Measurements from ENCODE around the gene HOXC10. TPM values are rescaled to one million over a fixed set of nuclear protein-coding genes. Genes with fewer than 3 reads are reported as not detected.
A peak's percentile ranks its signal among the peaks of the same experiment; 100 is the strongest.

Gene HOXC10
- total and polyA plus RNA-seq, 4 donors, result 0.18 TPM; not detected in 3

DNA sequence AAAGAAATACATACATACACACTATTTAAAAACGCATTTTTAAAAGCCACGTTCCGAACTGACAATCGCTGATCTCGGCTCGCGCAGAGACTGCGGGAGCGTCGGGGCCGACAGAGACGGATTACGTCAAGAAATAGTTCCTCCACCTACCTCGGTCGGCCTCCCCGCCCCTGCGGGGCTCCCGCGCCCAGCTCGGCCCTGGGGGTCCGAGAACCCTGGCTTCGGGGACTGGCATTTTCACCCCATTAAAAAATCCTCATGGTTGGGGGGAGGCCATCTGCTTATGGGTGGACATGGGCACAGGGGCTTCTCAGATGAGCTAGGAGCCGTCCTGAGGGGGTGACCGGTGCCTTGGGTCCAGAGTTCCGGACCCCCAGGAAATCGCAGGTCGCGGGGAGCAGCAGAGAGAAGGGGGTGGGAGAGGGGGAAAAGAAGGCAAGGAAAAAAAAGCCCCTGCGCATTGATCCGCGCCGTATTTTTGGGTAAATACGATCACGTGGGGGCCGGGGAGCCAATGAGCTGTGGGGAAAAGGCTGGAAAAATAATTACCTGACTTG, 14.7 kb downstream of the HOXC10 start:
- Histone ChIP-seq H3K9me3 (ENCODE audit: control insufficient read depth in 4 of 4, insufficient read depth in 3 of 4, low read length in 3 of 4) (peaks cover 0 to 3% (median 0%) of the 10 kb centered on the region in 4 donors), H3K27ac (ENCODE audit: low read depth in 1 of 2, low read length in 1 of 2) (no peak overlapping the region), H3K36me3 (ENCODE audit: control insufficient read depth in 4 of 4, insufficient read depth in 4 of 4, low read length in 4 of 4) (no peaks in the 10 kb centered on the region), H3K27me3 (ENCODE audit: control insufficient read depth in 3 of 3, insufficient read depth in 3 of 3, low read length in 2 of 3) (peaks cover 5 to 98% (median 78%) of the 10 kb centered on the region in 3 donors), H3K4me3 (no peak overlapping the region), H3K9ac (ENCODE audit: insufficient read depth in 1 of 2, low read length in 2 of 2) (no peak overlapping the region), H3K4me1 (ENCODE audit: control insufficient read depth in 5 of 5, insufficient read depth in 5 of 5, low read length in 5 of 5) (peaks cover 0 to 19% (median 0%) of the 10 kb centered on the region in 5 donors)
- ATAC-seq (ENCODE audit: insufficient read depth, low FRiP score), result no peak
- peak in 1 of 3 donors; percentile 47 for DNase-seq
- WGBS, 2 donors, result 2 to 4% methylated on average over 35 of the region's 35 CpGs
- TF ChIP-seq, protein P1, sequence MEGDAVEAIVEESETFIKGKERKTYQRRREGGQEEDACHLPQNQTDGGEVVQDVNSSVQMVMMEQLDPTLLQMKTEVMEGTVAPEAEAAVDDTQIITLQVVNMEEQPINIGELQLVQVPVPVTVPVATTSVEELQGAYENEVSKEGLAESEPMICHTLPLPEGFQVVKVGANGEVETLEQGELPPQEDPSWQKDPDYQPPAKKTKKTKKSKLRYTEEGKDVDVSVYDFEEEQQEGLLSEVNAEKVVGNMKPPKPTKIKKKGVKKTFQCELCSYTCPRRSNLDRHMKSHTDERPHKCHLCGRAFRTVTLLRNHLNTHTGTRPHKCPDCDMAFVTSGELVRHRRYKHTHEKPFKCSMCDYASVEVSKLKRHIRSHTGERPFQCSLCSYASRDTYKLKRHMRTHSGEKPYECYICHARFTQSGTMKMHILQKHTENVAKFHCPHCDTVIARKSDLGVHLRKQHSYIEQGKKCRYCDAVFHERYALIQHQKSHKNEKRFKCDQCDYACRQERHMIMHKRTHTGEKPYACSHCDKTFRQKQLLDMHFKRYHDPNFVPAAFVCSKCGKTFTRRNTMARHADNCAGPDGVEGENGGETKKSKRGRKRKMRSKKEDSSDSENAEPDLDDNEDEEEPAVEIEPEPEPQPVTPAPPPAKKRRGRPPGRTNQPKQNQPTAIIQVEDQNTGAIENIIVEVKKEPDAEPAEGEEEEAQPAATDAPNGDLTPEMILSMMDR (IDR thresholded peaks at IDR 0.05; ENCODE audit: control extremely low read depth, extremely low read depth), result no peak

DNA sequence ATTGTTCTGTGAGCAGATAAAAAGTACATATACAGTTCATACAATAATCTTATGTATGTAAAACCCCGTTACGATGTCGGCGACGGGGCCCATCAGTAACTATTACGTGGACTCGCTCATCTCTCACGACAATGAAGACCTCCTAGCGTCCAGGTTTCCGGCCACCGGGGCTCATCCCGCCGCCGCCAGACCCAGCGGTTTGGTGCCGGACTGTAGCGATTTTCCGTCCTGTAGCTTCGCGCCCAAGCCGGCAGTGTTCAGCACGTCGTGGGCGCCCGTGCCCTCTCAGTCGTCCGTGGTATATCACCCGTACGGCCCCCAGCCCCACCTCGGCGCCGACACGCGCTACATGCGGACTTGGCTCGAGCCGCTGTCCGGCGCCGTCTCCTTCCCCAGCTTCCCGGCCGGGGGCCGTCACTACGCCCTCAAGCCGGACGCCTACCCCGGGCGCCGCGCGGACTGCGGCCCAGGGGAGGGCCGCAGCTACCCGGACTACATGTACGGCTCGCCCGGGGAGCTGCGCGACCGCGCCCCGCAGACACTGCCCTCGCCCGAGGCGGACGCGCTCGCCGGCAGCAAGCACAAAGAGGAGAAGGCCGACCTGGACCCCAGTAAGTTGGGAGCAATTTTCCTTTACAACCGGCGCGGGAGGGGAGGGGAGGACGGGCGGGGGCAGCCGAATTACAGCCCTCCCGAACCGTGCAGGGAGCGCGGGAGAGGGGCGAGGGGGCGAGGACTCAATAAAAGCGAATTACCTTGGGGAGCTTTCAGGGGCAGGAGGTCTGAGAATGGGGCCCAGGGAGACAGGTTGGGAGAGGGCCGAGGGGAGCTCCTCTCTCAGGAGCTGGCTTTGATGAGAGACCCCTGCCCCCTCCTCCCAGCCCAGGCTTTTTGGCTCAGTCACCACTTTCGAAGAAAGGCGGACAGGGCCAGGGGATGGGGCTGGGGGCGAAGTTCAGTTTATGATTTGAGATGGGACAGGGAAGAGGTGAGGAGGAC, 15.5 kb downstream of the HOXC10 start, which contains the start of gene HOXC9:
TSS of gene HOXC9 (plus strand) at position 46 of the 999 bp plus-strand sequence. CDS start at position 74, 28 bp downstream.
- Histone ChIP-seq H3K27me3 (ENCODE audit: control insufficient read depth in 3 of 3, insufficient read depth in 3 of 3, low read length in 2 of 3) (peaks cover 5 to 97% (median 79%) of the 10 kb centered on the region in 3 donors), H3K27ac (ENCODE audit: low read depth in 1 of 2, low read length in 1 of 2) (no peak within 1 kb of the TSS), H3K9ac (ENCODE audit: insufficient read depth in 1 of 2, low read length in 2 of 2) (no peak within 1 kb of the TSS), H3K4me1 (ENCODE audit: control insufficient read depth in 5 of 5, insufficient read depth in 5 of 5, low read length in 5 of 5) (peaks cover 0 to 12% (median 0%) of the 10 kb centered on the region in 5 donors), H3K36me3 (ENCODE audit: control insufficient read depth in 4 of 4, insufficient read depth in 4 of 4, low read length in 4 of 4) (no peaks in the 10 kb centered on the region), H3K9me3 (ENCODE audit: control insufficient read depth in 4 of 4, insufficient read depth in 3 of 4, low read length in 3 of 4) (peaks cover 0 to 3% (median 0%) of the 10 kb centered on the region in 4 donors), H3K4me3 (no peak within 1 kb of the TSS)
- peak; percentile 16 for ATAC-seq (ENCODE audit: insufficient read depth, low FRiP score)
- WGBS, 2 donors, result 4% methylated on average over 79 to 87 of the region's 87 CpGs
- TF ChIP-seq, protein P1 (IDR thresholded peaks at IDR 0.05; ENCODE audit: control extremely low read depth, extremely low read depth), result no peak
- DNase-seq, result no peak

DNA sequence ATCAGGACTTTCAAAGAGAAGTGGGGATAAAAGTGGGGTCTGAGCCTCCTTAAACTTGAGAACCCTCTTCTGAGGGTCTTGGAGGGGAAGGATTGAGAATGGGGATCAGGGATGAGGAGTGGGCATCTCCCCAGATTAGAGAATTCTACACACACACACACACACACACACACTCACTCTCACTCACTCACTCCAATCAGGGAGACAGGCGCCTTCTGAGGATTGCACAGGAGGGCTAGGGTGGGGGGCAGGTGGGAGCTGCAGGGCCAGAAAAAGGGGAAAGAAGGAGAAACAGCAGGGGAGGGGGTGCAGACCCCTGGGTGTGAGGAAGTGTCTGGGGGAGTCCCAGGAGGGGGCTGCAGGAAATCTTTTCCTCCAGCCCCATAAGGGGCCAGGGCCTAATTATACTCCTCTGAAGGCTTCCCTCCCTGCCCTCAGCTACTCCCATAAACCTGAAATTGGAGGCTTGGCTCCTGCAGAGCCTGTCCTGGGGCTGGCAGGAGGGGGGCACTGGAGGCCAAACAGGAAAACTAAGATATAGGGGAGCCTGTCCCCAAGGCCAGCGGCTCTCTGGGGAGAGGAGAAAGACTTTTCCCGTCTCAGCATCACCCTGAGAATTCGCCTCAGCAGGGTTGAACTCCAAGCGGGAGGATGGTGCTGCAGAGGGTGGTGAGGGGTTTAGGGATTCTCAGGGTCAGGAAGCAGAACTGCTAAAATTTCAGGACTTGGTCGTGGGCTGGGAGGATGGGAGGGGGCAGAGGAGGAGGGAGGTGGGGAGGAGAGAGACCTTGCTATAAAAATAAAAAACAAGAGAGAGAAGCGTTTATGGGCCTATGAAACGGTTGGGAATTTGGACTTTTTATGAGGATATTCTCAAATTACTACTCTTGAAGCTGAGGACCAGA, 16.6 kb downstream of the HOXC10 start:
- H3K27me3 ChIP-seq (ENCODE audit: control insufficient read depth in 3 of 3, insufficient read depth in 3 of 3, low read length in 2 of 3), result peaks cover 5 to 96% (median 81%) of the 10 kb centered on the region in 3 donors
- DNase-seq (no peak), ATAC-seq (ENCODE audit: insufficient read depth, low FRiP score) (no peak)
- TF ChIP-seq, protein P1 (IDR thresholded peaks at IDR 0.05; ENCODE audit: control extremely low read depth, extremely low read depth), result no peak
- no peak overlapping the region for H3K27ac ChIP-seq (ENCODE audit: low read depth in 1 of 2, low read length in 1 of 2)
- no peaks in the 10 kb centered on the region for H3K36me3 ChIP-seq (ENCODE audit: control insufficient read depth in 4 of 4, insufficient read depth in 4 of 4, low read length in 4 of 4)
- H3K4me3 ChIP-seq, result no peak overlapping the region
- 28 to 31% methylated on average over 8 of the region's 8 CpGs for WGBS, 2 donors
- H3K9ac ChIP-seq (ENCODE audit: insufficient read depth in 1 of 2, low read length in 2 of 2), result no peak overlapping the region
- H3K9me3 ChIP-seq (ENCODE audit: control insufficient read depth in 4 of 4, insufficient read depth in 3 of 4, low read length in 3 of 4), result no peaks in the 10 kb centered on the region
- H3K4me1 ChIP-seq (ENCODE audit: control insufficient read depth in 5 of 5, insufficient read depth in 5 of 5, low read length in 5 of 5), result peaks cover 0 to 19% (median 0%) of the 10 kb centered on the region in 5 donors

Data from lung (tissue), 12 donors.